CD4-positive, alpha-beta T cell treated with Interleukin-15 for 4 hours (primary cell): ENCODE measurements around the gene CYP2R1.

ENCODE experiments used
- DNase-seq: peaks from one replicate; pipeline ENCODE4 v3.0.0-alpha.2; 2020; ENCODE audit warnings: low spot score

The CYP2R1 gene, protein sequence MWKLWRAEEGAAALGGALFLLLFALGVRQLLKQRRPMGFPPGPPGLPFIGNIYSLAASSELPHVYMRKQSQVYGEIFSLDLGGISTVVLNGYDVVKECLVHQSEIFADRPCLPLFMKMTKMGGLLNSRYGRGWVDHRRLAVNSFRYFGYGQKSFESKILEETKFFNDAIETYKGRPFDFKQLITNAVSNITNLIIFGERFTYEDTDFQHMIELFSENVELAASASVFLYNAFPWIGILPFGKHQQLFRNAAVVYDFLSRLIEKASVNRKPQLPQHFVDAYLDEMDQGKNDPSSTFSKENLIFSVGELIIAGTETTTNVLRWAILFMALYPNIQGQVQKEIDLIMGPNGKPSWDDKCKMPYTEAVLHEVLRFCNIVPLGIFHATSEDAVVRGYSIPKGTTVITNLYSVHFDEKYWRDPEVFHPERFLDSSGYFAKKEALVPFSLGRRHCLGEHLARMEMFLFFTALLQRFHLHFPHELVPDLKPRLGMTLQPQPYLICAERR

DNA sequence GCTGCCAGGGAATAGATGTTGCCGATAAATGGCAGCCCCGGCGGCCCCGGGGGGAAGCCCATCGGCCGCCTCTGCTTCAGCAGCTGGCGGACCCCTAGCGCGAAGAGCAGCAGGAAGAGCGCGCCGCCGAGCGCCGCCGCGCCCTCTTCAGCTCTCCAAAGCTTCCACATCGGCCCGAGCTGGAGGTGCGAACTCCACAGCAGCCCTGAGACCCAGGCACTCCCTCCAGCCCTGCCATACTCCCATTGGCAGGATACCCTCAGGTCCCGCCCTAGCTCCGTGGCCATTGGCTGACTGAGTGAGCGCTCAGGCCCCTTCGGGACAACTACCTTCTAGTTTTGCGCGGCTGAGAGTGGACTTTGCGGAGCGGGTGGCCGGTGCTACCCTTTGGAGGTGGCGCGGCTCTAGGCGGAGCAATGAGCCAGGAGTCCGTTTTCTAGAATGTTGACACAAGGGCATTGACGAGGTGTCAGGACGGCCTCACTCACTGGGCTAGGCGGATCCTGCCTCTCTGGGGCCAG lies at the start of gene CYP2R1:
CYP2R1 (minus strand) TSS at position 196 of the 521 bp plus-strand sequence; CDS start at position 170, 26 bp downstream.
- peak; percentile 96 for DNase-seq

DNA sequence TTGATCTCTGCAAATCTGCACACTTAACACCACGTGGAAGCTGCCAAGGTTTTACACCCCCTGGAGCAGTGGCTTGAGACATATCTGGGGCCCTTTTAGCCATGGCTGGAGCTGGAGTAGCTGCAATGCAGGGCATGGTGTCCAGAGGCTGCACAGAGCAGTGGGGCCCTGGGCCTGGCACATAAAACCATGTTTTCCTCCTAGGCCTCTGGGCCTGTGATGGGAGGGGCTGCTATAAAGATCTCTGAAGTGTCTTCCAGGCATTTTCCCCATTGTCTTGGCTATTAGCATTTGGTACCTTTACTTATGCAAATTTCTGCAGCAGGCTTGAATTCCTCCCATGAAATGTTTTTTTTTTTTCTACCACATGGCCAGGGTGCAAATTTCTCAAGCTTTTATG lies 46.9 kb upstream of the CYP2R1 start:
- DNase-seq, result no peak

DNA sequence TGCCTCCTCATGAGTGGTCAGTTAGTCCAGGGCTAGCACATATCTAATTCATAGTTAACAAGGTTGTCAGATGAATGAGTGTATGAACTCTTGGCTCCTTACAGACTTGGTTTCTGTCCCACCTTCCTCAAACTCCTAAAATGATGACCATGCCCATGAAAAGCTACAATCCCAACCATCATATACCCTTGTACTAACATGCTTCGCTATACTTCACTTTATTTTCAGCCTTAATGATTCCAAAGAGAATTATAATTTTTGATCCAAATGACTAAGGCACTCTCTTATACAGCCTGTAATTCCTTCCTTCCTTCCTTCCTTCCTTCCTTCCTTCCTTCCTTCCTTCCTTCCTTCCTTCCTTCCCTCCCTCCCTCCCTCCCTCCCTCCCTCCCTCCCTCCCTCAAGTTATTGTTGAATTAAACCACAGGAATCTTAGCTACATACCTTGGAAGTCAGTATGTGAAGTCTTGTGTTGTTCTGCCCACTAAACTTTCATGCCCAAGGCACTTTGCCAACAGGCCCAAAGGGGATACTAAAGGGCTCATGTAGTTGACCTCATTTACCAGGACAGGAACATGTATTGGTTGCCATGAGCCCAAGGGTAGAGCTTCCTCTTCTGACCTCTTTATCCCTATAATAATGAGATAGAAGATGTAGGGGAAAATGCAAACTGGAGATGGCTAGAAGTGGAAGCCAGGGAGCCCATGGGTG lies 42.8 kb upstream of the CYP2R1 start:
- DNase-seq, result no peak

DNA sequence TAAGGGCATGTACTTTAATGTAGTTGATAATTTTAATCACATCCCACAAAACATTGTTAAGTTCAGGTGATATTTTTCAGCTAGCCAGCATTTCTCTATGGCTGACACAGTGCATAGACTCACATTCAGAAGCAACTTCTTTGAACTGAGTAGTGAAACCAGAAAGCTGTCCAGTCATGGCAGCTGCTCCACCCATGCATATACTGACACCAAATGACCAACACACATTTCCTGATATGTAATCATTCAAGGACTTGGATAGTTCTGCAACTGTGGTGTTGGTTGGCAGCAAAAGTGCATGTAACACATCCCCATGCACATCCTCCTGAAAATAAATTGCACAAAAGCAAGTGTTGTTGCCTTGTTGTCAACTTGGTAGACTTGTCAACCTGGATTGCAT lies 40.4 kb upstream of the CYP2R1 start:
- no peak for DNase-seq

DNA sequence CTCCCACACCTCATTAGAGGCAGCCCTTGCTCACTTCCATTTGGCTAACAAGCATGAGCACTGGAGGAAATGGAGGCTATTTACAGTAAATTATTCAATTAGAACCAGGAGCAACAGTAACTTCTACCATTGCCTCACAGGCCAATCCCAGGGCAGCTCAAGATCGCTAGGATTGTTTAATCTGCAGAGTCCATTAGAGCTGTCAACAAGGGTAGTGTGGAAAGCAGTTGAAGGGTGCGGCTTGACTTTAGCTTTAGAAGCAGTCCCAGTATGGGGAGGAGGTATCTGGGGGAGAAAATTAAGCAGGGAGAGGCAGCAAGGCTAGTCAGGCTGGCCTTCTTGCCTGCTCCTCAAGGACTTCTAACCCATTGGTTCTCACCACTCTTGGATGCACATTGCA lies 38.3 kb upstream of the CYP2R1 start:
- DNase-seq, result no peak

DNA sequence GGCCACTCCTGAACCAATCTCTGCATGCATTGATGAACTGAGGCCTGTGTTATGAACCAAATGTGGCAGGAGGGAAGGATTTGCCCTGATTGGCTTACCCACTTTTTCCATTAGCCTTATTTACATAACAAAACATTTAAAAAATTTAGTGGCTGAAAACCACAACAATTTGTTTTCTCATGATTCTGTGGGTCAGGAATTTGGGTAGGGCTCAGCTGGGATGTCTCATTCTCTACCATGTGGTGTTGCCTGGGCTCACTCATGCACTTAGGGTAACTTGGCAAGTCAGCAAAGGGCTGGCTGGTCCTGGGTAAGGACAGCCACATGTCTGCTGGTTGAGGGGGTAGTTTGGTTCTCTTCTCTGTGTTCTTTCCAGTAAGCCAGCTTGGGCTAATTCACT lies 35.1 kb upstream of the CYP2R1 start:
- DNase-seq, result no peak

DNA sequence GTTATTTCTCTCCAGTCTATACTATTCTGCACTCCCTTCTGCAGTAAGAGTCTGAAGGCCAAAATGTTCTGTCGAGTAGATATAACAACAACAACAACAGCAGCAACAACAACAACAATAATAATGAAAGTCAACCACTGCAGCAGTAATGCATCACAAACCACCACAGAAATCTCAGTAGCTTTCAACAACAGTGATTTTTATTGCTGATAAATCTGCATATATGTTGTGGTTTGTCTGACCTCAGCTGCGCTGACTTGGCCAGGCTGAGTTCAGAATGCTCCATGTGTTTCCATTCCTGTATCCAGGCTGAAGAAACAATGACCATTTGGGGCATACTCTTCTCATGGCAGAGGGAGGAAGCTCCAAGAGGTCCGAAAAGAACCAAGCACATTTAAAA lies 32.3 kb upstream of the CYP2R1 start:
- no peak for DNase-seq

DNA sequence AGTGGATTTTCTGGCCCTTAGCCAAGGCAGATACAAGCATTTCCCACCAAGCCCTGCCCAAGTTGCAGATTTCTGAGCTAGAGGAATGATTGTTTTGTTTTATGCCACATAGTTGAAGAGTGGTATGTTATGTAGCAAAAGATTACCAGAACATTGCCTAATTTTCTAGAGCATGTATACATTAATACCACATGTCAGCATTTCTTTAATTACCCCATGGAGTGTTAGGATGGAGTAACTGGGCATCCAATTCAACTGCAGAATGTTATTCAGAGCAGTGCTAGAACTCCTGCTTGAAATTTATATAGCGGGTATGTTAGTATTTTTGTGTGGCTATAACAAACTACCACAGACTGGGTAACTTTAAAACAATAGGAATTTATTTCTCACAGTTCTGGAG lies 24.4 kb upstream of the CYP2R1 start:
- no peak for DNase-seq

DNA sequence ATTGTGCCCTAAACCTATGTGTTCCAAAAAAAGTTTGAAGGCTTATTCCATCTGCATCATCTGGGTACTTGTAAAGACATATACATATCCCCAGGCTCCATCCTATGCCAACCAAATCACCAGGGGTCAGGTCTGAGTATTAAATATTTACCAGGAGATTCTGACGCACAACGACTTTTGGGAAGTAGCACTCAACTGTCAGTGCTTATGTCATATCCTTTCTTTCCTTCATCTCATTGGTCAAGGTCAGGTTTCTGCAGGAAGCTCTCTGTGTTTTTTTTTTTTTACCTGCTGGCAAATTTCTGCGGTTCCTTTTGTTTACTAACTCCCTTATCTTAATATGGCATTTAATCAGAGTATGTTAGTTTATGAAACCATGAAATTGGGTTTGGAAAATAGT lies 22.5 kb upstream of the CYP2R1 start:
- no peak for DNase-seq

DNA sequence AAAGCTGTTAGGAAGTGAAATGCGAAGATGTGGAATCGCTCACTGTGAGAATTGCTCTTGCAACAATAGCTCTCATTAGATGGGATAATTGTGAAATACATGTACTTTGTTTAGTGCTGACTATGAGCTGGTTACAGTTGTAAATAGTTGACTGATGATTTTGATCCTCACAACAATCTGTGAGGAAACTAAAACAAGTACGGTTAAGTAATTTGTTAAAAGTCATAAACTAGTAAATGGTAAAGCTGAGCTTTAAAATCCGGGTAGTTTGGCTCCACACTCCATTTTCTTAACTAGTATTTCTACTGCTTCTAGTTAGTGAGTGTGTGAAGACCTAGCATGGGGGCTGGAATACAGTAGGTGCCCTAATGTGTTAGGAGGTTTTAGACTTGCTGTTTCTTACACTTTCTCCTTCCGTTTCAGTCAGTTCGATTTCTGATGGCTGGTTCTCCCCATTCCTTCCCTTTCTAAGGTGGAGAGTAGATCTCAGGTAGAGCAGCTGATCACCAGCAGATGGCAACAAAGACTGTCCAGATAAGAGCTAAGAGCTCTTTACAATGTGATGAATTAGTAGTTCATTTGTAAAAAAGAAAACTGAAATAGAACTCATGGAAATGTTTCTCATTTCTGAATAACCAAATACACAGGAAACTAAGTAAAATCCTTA lies 16.3 kb upstream of the CYP2R1 start:
- peak; percentile 41 for DNase-seq

DNA sequence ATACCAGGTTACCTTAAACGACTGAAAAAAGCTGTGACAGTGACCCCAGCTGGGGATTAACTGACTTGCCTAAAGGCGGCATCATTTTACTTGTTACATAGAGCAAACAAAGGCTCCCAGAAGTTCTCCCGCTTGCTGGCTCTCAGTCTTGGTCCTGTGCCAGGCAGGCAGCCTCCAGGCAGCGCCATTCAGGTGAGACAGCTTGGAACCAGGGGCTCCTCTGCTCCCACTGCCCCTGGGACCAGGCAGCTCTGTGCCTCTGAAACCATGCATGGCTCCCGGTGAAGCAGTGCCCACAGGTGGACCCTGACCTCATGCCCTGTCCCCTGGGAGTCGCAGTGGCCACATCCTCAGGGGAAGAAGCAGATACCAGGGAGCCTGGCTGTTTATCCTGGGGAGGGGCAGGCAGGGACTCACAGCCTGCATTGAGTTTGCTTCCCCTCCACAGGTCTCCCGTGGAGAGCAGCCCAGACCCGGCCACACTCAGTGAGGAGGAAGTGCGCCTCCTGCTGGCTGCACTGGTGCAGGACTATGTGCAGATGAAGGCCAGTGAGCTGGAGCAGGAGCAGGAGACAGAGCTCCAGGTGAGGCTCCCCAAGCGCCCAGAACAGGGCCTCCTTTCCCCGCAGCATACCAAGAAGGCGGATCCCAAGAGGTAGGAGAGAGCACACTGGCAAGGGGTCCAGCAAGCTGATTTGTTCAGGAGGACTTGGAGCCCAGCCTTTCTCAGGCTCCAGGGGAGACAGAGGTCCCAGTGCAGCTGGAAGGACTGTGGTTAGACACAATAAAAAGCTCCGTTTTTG lies 15.6 kb upstream of the CYP2R1 start:
- DNase-seq, result peak; percentile 89

DNA sequence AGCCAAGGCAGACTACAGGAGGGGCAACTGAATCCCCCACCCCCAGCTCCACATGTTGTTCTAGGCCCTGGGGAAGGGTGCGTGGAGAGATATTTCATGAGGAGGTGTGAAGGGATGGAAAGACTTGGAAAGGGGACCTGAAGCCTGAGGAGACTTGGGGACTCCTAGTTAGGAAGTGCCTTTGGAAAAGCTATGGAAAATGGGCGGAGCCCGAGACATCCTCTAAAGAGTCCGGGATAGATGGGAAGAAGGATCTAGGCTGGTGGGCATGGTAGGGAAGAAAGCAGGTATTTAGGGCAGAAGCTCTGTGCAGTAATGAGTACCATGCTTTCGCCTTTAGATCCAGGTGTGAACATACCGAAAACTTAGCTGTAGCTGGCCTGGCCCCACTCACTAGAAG lies 15.0 kb upstream of the CYP2R1 start:
- DNase-seq, result no peak

DNA sequence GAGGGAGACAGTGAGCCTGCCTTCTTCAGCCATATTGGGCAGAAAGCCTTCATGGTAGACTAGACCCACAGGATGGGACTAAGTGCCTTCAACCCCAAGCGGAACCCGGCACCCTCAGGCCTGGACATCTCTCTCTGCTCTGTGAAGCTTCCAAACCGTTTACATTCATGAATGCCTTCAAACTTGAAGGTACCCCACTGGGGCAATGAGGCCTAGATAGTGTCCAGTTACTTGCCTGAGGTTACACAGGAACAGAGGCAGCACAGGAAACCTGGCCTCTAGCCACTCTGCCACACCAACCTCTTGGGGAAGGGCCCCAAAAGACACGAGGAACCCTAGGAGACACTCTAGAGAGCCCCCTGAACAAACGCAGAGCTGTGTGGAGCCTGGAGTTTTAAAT lies 14.5 kb upstream of the CYP2R1 start:
- no peak for DNase-seq

DNA sequence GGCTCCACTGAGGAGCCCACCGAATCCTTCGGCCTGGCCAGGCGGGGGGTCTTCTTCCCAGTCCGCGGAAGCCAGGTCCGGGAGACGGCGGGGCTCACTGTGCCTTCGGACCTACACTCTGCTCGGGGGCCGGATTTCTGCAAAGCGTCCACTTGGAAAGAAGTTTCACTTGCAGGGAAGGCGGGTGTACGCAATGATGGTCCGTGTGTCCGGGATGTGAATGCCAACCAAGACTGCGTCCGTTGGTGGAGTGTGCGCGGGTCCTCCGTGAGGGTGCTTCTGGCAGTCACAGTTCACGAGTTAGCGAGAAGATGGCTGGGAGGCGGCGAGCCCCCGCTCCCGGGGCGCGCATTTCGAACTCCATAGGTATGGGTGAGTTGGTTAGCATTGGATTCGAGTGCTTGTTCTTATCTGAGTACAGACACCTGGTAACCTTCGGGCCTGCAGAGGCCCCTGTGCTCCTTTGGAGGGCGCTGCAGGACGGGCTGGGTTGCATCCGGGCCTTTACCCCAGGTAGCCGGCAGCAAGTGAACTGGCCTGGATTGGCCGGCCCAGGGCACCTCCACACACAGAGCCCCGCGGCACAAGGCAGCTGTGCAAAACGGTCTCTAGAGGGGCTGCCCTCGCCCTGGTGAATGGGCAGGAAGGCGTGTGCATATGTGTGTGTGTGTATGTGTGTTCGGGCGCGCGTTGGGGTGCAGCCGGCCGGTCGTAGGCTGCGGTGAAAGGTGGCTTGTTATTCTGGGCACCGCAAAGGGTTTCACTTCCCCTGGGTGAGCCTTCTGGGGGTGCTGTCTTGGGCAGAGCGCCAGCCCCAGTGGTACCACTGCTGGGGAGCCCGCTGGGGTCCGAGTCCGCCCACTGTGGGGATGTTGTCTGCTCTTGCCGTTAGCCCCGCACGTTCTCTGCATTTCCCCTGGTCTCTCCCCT lies 13.3 kb upstream of the CYP2R1 start:
- peak; percentile 78 for DNase-seq

DNA sequence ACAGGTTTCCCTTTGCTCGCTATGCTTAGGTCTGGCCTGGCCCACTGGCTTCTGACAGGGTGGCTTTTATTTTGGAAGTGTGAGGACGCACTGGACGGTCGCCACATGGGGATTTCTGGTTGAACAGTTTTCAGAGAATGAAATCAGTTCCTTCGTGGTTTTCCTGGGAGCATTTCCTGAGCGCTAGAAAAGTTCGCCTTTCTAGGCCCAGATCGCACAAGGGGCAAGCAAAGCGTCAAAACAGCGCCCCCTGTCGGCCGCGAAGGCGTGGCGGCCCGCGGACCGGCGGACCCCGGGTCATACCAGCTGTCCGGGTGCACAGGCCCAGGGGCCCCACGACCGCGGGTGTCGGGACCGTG lies 12.7 kb upstream of the CYP2R1 start:
- peak; percentile 81 for DNase-seq

DNA sequence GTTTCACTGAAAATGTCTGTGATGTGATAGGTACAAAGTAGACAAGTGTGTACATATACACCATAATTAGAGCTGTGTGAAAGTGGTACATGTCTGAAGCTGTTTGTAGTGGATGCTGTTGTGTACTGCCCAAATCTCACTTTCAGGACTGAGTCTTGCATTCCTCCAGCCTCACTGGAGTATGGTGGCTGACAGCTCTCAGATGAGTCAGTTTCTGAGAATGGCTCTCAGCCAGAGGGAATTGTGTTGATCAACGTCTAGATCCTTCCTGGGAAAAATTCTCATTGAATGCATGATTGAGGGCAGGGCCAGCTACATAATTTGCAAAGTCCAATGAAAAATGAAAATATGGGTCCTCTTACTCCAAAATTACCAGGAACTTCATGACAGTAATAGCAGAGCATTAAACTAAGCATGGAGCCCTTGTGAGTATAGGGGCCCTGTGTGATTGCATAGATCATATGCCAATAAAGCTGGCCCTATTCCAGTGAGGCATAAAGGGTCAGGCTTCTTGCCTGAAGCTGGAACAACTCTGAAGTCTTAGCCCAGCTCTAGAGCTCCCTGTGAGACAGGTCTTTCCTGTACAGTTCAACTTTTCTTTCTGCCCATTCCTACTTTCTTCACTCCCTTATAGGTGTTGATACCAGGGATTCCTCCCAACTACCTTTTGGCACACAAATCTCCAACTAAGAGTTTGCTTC lies 10.8 kb upstream of the CYP2R1 start:
- no peak for DNase-seq

DNA sequence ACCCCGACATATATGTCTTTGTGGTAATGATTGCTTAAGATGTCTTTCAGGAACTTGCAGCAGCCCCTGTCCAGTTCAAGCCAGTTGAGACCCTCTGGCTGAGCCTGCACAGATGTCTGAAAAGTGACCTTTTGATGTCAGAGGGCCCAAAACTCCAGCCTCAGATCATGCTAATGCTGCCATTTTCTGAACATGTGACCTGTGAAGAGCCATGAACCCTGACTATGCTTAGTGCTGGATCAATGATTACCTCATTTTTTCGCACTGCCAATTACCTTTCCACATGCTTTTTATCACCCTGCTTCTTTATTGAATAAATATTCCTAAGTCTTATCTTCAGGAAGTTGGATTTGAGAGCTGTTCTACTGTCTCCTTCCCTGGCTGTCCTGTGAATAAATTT lies 6.9 kb upstream of the CYP2R1 start:
- DNase-seq, result no peak

DNA sequence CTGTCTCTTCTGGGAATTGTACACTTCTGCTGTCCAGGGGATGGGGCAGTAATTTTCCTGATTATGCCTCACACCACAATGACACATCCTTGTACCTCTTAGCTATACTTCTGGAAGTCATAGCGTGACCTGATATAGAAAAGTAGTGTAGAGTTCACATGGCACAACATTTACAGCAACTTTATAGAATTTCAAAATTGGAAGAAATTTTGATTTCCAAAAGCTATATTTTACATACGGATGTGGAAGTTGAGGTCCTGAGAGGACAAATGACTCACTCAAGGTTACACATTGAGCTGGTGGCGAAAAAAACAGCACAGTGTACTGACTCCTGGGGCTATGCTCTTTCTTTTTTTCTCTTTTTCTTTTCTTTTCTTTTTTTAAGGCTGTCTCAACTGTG lies 6.3 kb upstream of the CYP2R1 start:
- DNase-seq, result no peak

DNA sequence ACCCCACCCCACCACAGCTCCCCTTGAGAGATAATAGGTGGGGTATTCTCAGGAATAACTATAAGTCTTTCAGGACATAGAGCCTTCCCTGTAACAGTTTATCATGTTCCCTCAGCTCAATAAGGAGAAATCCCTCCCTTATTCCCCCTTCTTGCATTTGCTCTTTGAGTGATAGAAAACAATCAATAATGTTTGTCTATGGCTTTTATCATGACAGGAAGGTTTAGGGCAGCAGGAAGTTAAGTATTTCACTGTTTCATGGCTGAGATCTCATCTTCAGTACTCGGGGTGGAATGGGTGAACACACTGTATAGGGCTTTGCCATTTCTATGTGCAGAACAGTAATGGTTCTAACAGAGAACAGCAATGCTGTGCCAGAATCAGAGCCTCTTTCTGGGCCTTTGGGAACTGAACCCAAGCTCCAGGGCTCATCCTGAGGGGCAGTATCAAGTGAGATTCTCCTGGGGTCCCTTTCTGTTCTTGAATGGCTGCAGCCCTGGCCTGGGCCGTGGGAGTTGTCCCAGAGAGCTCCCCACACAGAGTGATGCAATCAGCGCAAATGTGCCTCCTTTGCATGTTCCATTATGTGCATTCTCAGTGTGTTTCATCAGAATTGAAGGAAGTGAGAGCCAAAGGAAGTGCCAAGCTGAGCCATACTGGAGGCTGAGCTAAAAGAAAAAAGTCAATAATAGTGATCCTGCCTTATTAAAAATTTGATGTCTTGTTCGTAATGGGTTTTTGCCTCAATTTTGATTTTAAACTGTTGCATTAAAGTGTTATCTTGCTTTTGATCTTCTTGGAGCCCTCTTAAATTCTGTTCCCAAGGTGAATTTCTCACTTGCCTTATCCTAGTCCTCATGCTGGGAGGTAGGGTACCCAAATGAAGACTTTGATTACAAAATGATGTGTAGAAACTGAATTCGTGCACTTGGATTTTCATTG lies 2.9 kb upstream of the CYP2R1 start:
- no peak for DNase-seq
